ENCODE measurements around the gene KRT7. TPM values are rescaled to one million over a fixed set of nuclear protein-coding genes. Genes with fewer than 3 reads are reported as not detected.

Gene KRT7
- total RNA-seq, 1 experiment from 2014 or later: 0.80 TPM

DNA sequence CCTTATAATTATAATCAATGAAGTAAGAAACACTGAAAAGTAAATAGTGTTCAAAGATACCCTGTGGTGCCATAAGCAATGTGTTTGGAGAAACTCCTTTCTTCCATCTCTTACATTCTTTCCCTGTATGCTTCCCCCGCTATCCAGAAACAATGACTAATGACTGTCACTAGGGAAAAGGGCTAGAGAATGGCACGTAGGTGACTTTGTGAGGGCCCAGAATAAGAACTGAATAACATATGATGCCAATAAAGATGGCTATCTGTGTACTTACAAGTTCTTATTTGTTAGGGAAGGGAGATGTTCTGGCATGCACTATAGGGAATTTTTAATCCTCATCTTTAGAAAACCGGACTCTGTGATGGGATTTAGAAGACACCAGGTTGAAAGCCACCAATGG lies 4.7 kb upstream of the KRT7 start:
- DNase-seq: no peak
- Histone ChIP-seq H3K4me3 (ENCODE audit: insufficient read depth, low read depth, low read length) (no peak overlapping the region), H3K36me3 (replicated peaks; ENCODE audit: control insufficient read depth, insufficient read depth, low read length) (no peaks in the 10 kb centered on the region), H3K27me3 (ENCODE audit: control insufficient read depth, insufficient read depth, low read length) (peaks cover 21% of the 10 kb centered on the region)

GRCh38 chr12:52228931-52229330 lies 4.1 kb upstream of the KRT7 start:
- DNase-seq: no peak
- peaks cover 25% of the 10 kb centered on the region for H3K27me3 ChIP-seq (ENCODE audit: control insufficient read depth, insufficient read depth, low read length)
- no peaks in the 10 kb centered on the region for H3K36me3 ChIP-seq (replicated peaks; ENCODE audit: control insufficient read depth, insufficient read depth, low read length)
- no peak overlapping the region for H3K4me3 ChIP-seq (ENCODE audit: insufficient read depth, low read depth, low read length)

DNA sequence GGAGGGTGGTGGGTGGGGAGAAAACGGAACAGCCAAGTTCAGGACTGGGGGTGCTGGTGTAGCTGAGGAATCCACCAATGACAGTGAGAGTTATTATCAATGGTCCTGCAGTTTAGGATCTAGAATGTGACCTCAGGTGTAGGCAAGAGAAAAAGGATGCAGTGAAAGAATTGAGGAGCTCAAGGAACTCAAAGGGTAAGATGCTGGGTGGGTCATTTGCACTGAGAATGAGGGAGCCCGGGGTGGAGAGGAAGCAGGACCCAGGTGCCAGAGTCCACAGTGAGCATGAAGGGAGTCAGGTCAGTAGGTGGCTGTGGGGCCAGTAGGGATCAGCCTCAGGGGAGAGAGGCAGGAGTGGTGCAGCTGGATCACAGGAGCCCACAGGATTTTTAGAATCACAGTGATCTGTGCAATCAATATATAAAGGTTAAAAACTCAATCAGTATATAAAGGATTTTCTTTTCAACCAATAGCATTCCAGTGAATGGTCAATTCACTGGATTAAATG lies 3.2 kb upstream of the KRT7 start:
- DNase-seq: no peak
- Histone ChIP-seq H3K36me3 (replicated peaks; ENCODE audit: control insufficient read depth, insufficient read depth, low read length) (no peaks in the 10 kb centered on the region), H3K4me3 (ENCODE audit: insufficient read depth, low read depth, low read length) (no peak overlapping the region), H3K27me3 (ENCODE audit: control insufficient read depth, insufficient read depth, low read length) (peaks cover 32% of the 10 kb centered on the region)

DNA sequence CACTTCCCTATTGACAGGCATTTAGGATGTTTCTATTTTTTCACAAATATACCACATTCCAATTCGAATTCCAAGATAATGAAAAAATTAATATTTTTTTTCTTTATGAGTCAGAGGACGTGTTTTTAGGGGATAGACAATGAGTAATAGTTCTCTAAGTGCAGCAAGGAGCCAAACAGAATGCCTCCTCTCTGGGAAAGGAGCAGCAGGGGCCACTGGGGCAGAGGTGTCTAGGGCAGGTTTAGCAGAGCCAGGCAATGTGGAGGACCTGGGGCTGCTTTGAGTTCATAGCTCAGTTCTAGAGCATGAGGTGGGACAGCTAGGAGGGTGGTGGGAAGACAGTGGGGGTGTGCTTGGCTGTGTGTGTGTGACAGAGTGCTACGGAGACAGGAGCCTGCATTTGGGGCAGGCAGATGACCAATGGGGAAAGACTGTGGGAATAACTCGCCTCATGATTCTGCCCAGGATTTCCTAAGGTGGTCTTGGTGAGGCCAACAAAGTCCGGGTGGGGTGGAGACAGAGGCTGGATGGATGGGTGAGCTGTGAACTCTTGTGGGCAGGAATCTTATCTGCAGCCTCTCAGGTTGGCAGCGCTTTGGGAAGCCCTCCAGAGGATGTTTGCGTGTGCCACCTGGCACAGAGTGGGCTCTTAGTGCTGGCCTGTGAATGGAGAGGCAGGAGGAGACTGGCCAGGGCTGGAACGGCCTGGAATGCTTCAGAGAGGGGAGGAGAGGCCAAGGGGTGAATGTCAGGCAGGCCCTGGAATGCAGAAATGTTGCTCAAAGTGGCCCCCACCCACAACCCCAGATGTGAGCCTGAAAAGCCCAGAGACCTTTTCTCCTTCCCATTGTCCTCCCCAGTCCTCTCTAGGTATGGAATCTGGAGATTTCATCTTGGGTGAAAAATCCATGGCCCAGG lies 2.4 kb upstream of the KRT7 start:
- no peak overlapping the region for H3K4me3 ChIP-seq (ENCODE audit: insufficient read depth, low read depth, low read length)
- peak; percentile 43 for DNase-seq
- H3K36me3 ChIP-seq (replicated peaks; ENCODE audit: control insufficient read depth, insufficient read depth, low read length): no peaks in the 10 kb centered on the region
- H3K27me3 ChIP-seq (ENCODE audit: control insufficient read depth, insufficient read depth, low read length): peaks cover 38% of the 10 kb centered on the region

DNA sequence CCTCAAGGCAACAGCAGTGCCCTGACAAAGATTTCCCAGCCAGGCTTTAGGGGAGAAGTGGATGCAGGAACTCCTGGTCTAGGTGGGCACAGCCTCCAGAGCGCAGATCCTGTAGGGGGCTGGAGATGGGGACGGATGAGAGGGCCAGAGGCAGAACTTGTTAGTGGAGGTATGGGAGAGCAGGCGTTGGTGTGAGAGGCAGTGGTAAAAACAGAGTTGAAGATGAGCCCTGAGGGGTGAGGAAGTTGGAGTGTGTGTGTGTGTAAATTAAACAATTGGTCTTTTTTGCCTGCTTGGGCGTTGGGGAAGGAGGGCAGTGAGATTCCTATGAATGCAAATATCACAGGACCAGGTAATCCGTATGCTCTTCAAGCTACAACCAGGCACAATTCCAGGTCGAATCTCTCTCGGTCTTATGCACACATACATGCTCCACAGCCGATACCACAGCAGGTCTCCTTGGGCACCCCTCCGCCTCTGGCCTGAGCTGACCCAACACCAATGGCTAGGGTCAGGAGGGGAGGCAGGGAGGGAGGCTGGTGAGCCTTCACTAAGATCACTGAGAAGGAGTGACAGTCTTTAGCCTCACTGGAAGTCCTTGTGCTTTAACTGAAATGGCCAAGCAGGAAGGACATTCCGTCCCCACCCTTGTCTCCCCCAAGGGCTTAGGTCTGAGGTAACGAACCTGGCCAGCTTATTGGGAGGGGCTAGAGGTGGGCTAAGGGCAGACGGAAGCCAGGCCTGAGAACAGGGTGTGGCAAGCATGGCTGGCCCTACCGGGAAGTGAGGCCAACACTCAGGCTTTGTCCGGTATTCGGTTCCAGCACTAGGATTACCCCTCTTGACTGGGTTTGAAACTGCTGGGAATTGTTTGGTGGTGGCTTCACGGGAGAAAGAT lies 1.5 kb upstream of the KRT7 start:
- DNase-seq: peak; percentile 23
- H3K4me3 ChIP-seq (ENCODE audit: insufficient read depth, low read depth, low read length): no peak overlapping the region
- H3K27me3 ChIP-seq (ENCODE audit: control insufficient read depth, insufficient read depth, low read length): peaks cover 39% of the 10 kb centered on the region
- no peaks in the 10 kb centered on the region for H3K36me3 ChIP-seq (replicated peaks; ENCODE audit: control insufficient read depth, insufficient read depth, low read length)

DNA sequence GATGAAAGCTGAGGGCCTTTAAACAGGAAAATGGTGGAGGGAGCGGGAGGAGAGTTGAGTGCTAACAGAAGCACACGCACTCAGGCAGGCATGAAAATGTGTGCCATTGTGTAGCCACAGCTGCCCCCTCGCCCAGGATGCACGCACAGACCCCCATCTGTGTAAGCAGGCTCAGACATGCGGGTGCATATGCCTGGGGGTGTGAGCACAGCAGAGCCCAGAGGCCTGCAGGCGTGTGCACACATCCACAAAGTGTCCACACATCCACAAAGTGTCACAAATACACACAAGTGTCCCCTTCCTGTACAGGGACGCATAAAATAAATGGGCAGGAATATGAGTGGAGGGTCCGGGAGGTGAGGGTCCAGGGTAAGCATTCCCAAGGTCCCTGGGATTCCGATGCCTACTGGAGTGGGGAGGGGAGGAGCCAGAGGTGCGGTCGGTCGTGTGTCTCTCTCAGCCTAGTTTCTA lies 805 bp upstream of the KRT7 start:
- no peak for DNase-seq
- Histone ChIP-seq H3K4me3 (ENCODE audit: insufficient read depth, low read depth, low read length) (no peak overlapping the region; the same call in 1 of the 2 replicates), H3K36me3 (replicated peaks; ENCODE audit: control insufficient read depth, insufficient read depth, low read length) (no peaks in the 10 kb centered on the region), H3K27me3 (ENCODE audit: control insufficient read depth, insufficient read depth, low read length) (peaks cover 39% of the 10 kb centered on the region)

- peak; percentile 90 for DNase-seq
- Histone ChIP-seq H3K36me3 (replicated peaks; ENCODE audit: control insufficient read depth, insufficient read depth, low read length) (no peaks in the 10 kb centered on the region), H3K4me3 (ENCODE audit: insufficient read depth, low read depth, low read length) (peak overlapping the region; percentile 39; the same call in 1 of the 2 replicates), H3K27me3 (ENCODE audit: control insufficient read depth, insufficient read depth, low read length) (peaks cover 39% of the 10 kb centered on the region)
These were observed 592 bp downstream of the KRT7 start for GRCh38 chr12:52233462-52234207.

GRCh38 chr12:52234223-52234810 lies 1.3 kb downstream of the KRT7 start:
- no peak overlapping the region for H3K4me3 ChIP-seq (ENCODE audit: insufficient read depth, low read depth, low read length)
- no peak for DNase-seq
- H3K36me3 ChIP-seq (replicated peaks; ENCODE audit: control insufficient read depth, insufficient read depth, low read length): no peaks in the 10 kb centered on the region
- peaks cover 39% of the 10 kb centered on the region for H3K27me3 ChIP-seq (ENCODE audit: control insufficient read depth, insufficient read depth, low read length)

DNA sequence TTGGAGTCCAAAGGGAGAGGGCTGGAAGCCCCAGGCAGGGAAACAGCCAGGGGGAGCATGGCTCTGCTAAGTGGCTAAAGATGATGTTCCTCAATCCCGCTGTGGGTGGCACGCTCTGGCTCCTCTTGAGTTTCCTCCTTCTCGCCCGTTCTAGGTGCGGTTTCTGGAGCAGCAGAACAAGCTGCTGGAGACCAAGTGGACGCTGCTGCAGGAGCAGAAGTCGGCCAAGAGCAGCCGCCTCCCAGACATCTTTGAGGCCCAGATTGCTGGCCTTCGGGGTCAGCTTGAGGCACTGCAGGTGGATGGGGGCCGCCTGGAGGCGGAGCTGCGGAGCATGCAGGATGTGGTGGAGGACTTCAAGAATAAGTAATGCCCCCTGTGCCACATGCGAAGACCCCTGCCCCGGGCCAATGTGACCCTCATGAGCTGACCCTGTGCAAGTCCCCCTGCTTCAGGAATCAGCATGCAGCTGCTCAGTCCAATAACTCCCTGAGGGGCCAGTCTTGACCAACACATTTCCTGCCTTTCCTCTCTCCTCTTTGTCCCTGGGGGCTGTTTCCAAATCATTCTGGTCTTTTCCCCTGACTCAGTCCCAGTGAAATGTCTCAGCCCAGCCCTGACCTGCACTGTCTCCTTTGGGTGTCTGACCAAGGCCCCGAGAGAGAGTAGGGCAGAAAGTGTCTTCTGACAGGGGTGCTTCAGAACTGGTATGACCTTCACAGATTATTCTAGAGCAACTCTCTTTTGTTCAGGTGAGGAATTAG lies 2.1 kb downstream of the KRT7 start:
- peaks cover 39% of the 10 kb centered on the region for H3K27me3 ChIP-seq (ENCODE audit: control insufficient read depth, insufficient read depth, low read length)

GRCh38 chr12:52235822-52236361 lies 2.8 kb downstream of the KRT7 start:
- Histone ChIP-seq H3K4me3 (ENCODE audit: insufficient read depth, low read depth, low read length) (no peak overlapping the region), H3K36me3 (replicated peaks; ENCODE audit: control insufficient read depth, insufficient read depth, low read length) (no peaks in the 10 kb centered on the region), H3K27me3 (ENCODE audit: control insufficient read depth, insufficient read depth, low read length) (peaks cover 39% of the 10 kb centered on the region)
- DNase-seq: no peak

More for the DNA sequence above, 2.1 kb downstream of the KRT7 start:
- no peaks in the 10 kb centered on the region for H3K36me3 ChIP-seq (replicated peaks; ENCODE audit: control insufficient read depth, insufficient read depth, low read length)
- DNase-seq: peak; percentile 23
- no peak overlapping the region for H3K4me3 ChIP-seq (ENCODE audit: insufficient read depth, low read depth, low read length)

GRCh38 chr12:52236386-52237050 lies 3.5 kb downstream of the KRT7 start:
- H3K36me3 ChIP-seq (replicated peaks; ENCODE audit: control insufficient read depth, insufficient read depth, low read length): no peaks in the 10 kb centered on the region
- H3K4me3 ChIP-seq (ENCODE audit: insufficient read depth, low read depth, low read length): no peak overlapping the region
- peaks cover 36% of the 10 kb centered on the region for H3K27me3 ChIP-seq (ENCODE audit: control insufficient read depth, insufficient read depth, low read length)
- DNase-seq: peak; percentile 8

DNA sequence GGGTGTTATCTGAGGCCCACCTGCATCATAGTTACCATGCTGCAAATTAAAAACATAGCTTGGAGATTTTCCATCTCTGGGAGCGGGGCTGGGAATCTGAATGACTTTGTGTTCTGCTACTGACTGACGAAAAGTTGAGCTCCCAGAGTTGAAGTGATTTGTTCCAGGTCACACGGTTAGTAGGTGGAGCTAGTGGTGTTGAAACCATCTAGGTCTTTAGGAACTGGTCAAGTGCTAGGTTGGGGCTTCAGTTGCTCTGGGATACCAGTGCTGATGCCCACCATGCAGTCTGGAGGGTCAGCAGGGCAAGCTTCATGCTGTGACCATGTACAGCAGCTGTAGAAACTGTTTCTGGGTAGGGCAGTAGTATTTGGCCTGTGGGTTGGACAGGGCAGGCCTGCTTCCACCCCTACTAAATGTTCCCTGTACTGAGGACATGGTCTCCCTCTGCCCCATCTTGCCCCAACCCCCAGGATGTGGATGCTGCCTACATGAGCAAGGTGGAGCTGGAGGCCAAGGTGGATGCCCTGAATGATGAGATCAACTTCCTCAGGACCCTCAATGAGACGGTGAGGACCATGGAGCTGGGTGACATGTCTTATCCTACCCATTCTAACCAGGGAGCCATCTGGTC lies 5.3 kb downstream of the KRT7 start:
- Histone ChIP-seq H3K4me3 (ENCODE audit: insufficient read depth, low read depth, low read length) (no peak overlapping the region), H3K27me3 (ENCODE audit: control insufficient read depth, insufficient read depth, low read length) (peaks cover 18% of the 10 kb centered on the region), H3K36me3 (replicated peaks; ENCODE audit: control insufficient read depth, insufficient read depth, low read length) (no peaks in the 10 kb centered on the region)
- DNase-seq: peak; percentile 6
